ENCODE measurements around the gene C1orf174.
A peak's percentile ranks its signal among the peaks of the same experiment; 100 is the strongest.
"Not testable (repeated sequence)": the region's sequence is repeated elsewhere in the genome, so short reads cannot be mapped to it uniquely, and the experiment has no call there.

C1orf174 gene

GRCh38 chr1:3925256-3925655, 25.2 kb upstream of the C1orf174 start:
- DNase-seq: no peak

- DNase-seq: no peak
These were observed 24.8 kb upstream of the C1orf174 start for GRCh38 chr1:3924825-3925220.

- no peak for DNase-seq
These were observed 24.2 kb upstream of the C1orf174 start for GRCh38 chr1:3924186-3924824.

GRCh38 chr1:3923378-3924185, 23.5 kb upstream of the C1orf174 start:
- no peak for DNase-seq

GRCh38 chr1:3922851-3923250, 22.8 kb upstream of the C1orf174 start:
- DNase-seq: no peak

GRCh38 chr1:3922201-3922725, 22.2 kb upstream of the C1orf174 start:
- no peak for DNase-seq

- no peak for DNase-seq
These were observed 21.7 kb upstream of the C1orf174 start for GRCh38 chr1:3921765-3922164.

- no peak for DNase-seq
These were observed 19.6 kb upstream of the C1orf174 start for GRCh38 chr1:3919706-3920105.

- DNase-seq: no peak
These were observed 19.0 kb upstream of the C1orf174 start for GRCh38 chr1:3918966-3919611.

- DNase-seq: not testable (repeated sequence)
These were observed 18.3 kb upstream of the C1orf174 start for GRCh38 chr1:3918359-3918758.

- DNase-seq: no peak
These were observed 17.7 kb upstream of the C1orf174 start for GRCh38 chr1:3917761-3918160.

GRCh38 chr1:3915551-3916121, 15.6 kb upstream of the C1orf174 start:
- no peak for DNase-seq

- DNase-seq: no peak
These were observed 14.8 kb upstream of the C1orf174 start for GRCh38 chr1:3914911-3915310.

GRCh38 chr1:3914331-3914851, 14.3 kb upstream of the C1orf174 start:
- no peak for DNase-seq

GRCh38 chr1:3912809-3913685, 13.0 kb upstream of the C1orf174 start:
- no peak for DNase-seq

- DNase-seq: no peak
These were observed 12.1 kb upstream of the C1orf174 start for GRCh38 chr1:3911981-3912808.

- peak; percentile 72 for DNase-seq
These were observed 11.1 kb upstream of the C1orf174 start for GRCh38 chr1:3910857-3911845.

GRCh38 chr1:3910049-3910731, 10.1 kb upstream of the C1orf174 start:
- DNase-seq: no peak

GRCh38 chr1:3909615-3910014, 9.5 kb upstream of the C1orf174 start:
- no peak for DNase-seq

Data from COR-L47 (cell line).